Measurements from ENCODE around the gene KCNJ11.

The KCNJ11 gene

GRCh38 chr11:17408641-17409040, 20.2 kb upstream of the KCNJ11 start:
- no peak for DNase-seq (ENCODE audit: low read depth)

DNA sequence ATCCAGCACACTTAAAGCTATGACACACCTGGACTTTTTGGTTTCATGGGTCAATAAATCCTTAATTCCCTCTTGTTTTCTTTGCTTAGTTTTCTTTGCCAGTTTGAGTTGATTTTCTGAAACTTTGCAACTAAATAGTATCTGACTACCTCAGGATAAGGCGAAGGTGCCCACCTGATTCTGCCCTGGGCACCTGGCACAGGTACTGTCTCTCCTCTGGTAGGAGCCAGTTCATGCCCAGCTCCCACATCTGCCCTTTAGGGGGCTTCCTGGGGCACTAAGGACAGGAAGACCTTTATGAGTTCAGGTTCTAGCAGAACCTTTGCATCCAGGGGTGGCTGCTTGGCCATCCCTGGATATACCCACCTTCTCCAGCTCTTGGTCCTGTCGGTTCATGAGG, 19.6 kb upstream of the KCNJ11 start:
- DNase-seq (ENCODE audit: low read depth), result no peak

GRCh38 chr11:17407575-17407974, 19.1 kb upstream of the KCNJ11 start:
- DNase-seq (ENCODE audit: low read depth), result no peak

DNA sequence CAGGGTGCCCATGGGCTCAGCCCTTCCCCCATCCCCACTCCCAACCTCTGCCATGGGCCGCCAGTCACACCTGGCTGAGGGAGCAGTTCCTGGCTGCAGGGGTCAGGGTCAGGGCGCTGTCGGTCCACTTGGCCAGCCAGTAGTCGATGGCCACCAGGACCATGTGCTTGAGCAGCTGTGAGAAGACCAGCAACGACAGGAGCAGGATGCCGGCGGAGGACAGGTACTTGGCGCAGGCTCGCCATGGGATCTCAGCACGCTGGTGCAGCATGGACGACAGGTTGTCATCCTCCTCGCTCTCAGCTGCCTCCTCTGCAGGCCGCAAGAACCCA, 18.3 kb upstream of the KCNJ11 start:
- no peak for DNase-seq (ENCODE audit: low read depth)

- DNase-seq (ENCODE audit: low read depth), result no peak
Observed at GRCh38 chr11:17406082-17406817, 17.8 kb upstream of the KCNJ11 start.

DNA sequence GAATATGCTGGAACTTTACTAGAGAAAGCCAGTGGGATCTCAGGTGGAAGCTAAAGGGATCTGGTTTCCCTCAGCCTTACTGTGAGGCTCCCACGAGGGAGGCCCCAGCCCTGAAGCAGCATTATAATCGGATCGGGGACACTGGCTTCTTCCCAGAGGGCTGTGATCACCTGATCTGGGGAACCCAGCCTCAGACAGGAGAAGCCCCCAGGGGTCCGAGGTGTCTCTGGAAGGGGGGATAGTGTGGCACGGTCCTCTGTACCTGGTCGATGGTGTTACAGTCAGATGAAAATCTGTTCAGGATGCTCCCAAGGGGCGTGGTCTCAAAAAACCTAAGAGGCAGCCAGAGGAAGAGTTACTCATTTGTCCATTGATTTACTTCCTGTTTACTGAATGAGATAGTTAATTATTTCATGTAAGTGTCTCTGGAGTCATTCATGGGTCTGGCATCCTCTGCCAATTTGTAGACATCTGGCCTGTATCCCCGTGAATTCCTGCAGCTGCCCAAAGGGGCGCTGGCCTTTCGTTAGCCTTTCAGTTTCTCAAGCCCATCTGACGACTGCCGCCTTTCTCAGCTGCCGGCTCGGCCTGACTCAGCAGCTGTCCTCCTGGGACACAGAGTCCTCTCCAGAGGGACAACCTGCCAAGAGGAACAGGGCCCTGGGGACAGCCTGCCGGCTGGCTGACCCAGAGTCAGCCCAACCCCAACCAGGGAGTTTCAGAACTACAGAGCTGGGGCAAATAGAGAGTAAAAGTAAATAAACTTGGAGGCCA, 17.0 kb upstream of the KCNJ11 start:
- no peak for DNase-seq (ENCODE audit: low read depth)

- DNase-seq (ENCODE audit: low read depth), result no peak
Observed at GRCh38 chr11:17403980-17404759, 15.7 kb upstream of the KCNJ11 start.

DNA sequence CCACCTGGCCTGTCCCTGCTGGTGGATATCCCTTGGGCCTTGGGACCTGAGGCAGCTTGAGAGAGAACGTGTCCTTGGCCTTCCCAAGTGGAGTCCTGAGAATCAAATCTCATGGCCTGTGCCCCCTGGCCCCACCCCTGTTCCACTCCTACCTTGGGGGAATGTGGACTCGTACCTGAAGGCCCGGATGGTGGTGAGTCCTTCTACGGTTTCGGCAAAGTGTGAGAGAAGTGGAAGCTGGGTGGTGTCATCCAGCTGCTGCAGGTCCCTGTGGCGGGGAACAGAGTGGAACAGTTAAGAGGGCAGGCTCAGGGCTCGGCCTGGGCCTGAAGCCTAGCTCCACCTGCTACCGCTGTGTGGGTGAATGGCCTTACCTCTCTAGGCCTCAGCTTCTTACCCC, 14.0 kb upstream of the KCNJ11 start:
- DNase-seq (ENCODE audit: low read depth), result no peak

- no peak for DNase-seq (ENCODE audit: low read depth)
Observed at GRCh38 chr11:17401841-17402240, 13.4 kb upstream of the KCNJ11 start.

GRCh38 chr11:17401316-17401715, 12.9 kb upstream of the KCNJ11 start:
- DNase-seq (ENCODE audit: low read depth), result no peak

DNA sequence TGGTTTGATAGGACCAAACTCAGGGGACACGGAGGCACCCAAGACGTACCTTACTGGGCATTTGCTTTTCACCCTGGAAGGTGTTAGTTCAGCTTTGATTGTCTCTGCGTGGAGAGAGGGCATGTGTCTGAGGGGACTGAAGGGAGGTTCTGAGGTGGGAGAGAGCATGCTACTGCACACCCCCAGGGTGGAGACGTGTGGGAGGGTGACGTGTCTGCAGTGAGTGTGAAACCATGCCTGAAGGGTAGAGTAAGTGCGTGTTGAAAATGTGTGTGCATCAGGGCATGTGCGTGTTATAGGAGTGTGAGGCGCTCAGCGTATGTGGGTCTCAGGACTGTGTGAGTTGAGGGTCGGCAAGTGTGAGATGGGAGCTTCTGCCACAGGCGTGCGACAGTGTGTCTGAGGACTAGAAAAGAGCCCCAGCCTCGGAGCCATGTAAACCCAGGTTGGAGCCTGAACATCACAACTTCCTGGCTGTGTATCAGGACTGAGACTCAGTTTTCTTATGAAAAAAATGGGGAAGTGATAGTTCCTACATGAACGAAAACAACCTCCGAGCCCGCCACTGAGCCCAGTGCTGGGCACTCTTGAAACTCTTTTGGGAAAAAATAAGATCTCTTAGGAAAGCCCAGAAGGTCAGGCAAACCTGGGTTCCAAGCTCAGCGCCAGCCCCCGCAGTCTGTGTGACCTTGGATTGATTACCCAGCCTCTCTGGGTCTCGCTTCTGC, 11.8 kb upstream of the KCNJ11 start:
- no peak for DNase-seq (ENCODE audit: low read depth)

DNA sequence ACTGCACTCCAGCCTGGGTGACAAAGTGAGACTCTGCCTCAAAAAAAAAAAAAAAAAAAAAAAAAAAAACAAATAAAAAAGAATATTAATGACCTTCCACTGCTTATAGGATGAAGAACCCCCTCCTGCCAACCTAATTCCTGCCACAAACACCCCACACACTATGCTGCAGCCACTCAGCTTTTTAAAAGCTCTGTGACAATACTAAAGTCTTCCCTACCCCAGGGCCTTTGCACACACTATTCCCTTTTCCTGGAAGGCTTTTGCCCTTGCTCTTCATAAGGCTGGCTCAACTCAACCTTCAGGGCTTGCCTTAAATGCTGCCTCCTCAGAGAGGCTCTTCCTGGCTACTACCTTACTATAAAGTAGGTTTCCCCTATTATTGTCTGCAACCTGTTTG, 10.8 kb upstream of the KCNJ11 start:
- DNase-seq (ENCODE audit: low read depth), result no peak

DNA sequence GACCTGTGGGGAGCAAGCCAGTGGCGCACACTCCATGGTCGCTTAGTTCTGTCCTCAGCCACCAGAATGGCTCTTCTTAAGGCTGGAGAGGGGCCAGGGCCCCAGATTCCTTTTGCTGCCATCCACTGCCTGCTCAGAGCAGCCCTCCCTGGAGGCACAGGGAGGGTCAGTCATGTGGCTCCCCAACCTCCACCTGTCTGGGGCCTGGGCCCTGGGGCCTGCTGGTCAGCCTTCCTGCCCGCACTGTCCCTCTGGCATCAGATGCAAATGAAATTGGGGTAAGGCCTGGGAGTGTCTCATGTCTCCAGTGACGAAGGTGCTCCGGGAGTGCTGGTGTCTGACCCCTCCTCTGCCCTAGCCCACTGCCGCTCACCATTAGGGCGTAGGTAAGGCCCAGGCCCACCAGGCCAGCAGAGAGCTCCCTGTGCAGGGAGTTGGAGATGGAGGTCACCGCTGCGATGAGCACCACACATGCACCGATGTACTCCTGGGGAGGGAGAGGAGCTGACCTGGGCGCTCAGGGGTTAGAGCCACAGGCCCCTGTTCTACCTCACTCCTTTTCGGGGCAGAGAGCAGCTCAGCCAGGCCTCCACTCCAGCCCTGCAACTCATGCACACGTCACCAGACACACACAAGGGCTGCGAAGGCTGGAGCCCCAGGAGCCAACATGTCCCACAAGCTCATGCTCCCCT, 9.0 kb upstream of the KCNJ11 start:
- no peak for DNase-seq (ENCODE audit: low read depth)

- no peak for DNase-seq (ENCODE audit: low read depth)
Observed at GRCh38 chr11:17396598-17397310, 8.3 kb upstream of the KCNJ11 start.

- no peak for DNase-seq (ENCODE audit: low read depth)
Observed at GRCh38 chr11:17395978-17396377, 7.5 kb upstream of the KCNJ11 start.

DNA sequence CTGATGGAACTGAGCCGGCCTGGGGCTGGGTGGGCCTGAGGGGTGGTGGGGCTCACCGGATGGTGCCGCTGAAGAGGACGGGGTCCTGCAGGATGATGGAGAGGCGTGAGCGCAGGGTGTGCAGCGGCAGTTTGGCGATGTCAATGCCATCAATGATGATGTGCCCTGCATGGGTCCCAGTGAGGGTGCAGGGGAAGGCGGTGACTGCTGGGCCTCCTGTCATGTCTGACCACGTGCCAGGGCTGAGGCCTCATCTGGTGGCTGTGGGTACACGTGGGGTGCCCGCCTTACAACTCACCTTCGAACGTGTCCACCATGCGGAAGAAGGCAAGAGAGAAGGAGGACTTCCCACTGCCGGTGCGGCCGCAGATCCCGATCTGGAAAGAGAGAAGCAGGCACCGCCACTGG, 7.1 kb upstream of the KCNJ11 start:
- DNase-seq (ENCODE audit: low read depth), result no peak

DNA sequence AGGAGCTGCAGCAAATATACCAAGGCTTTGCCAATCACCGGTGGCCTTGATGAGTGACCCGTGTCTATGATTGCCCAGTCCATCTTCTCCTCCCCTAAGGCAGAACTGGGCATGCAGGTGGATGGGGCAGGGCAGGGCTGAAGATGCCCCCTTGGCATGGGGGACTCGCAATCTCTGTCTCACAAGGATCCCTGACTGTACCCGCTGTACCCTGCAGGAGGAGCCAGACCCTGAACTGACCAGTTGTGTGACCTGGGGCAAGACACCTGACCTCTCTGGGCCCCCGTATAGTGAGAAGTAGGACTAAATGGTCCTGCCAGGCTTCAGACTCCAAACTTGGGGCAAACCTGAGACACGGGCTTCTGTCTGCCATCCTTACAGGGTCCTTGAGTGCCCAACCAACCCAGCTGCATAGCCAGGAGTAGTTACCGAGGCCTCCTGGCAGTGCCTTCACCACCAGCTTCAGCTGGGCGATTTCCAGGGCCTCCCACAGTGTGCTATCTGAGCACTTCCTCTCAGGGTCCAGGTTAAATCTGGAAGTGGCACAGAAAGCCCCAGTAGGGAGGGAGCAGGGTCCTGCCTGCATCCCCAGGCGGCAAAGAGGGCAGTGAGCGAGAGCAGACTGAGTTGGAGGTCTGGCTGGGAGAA, 6.4 kb upstream of the KCNJ11 start:
- DNase-seq (ENCODE audit: low read depth), result no peak

DNA sequence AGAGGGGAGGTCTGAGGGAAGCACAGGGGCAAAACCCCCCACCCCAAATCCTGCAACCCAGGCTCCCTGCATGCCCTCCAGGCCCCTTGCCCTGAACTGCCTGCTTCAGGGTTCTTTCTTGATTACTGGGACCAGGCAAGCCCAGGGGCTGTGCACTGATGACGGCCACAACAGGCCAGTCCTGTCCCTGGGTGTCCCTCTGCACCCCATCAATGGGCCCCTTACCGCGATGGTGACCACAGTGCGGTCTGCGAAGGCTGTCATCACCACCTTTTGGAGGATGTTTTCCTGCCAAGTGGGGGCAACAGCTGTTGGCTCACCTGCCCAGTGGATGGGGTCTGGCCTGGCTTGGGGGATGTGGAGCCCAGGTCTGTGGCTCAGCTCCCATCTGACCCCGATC, 5.0 kb upstream of the KCNJ11 start:
- no peak for DNase-seq (ENCODE audit: low read depth)

GRCh38 chr11:17392872-17393271, 4.4 kb upstream of the KCNJ11 start:
- no peak for DNase-seq (ENCODE audit: low read depth)

DNA sequence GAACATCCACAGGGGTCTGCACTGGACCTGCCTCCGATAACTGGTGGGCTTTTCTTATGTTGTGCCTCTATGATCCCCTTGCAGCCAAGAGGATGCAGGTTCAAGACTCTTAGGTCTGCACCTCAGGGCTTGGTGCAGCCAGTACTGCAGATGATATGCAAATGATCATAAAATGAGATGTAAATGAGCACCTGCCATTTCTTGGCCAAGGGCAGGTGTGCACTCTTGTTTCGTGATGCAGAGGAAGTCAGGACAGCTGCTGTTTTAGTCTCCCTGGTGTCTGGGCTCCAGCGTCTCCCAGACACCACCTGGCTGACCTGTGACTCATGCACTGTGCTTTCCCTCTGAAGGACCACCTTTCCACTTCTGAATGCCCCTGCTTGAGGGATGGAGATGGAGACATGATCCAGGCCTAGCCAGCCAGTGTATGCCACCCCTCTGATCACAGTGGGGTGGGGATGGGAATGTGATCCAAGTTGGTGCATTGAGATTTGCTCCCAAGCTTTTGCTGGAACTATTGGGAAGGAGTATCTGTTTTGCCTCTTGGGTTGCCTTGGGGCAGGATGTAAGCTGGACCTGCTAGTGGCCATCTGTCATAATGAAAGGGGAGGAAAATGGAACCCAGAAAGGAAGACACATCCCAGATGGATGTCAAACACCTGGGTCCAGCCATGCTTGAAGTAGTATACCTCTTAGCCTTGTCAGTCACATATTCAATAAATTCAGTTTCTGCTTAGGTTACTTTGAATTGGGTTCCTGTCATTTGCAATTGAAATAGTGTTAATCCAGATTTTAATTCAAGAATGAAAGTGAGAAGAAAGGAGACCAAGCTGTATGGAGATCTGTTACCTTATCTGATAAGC, 3.3 kb upstream of the KCNJ11 start:
- no peak for DNase-seq (ENCODE audit: low read depth)

Data from stimulated activated CD8-positive, alpha-beta memory T cell treated with anti-CD3 and anti-CD28 coated beads, Interleukin-4, amount 100 ng/mL, for 24 hours (primary cell).